Measurements from ENCODE around the gene CALD1. TPM values are rescaled to one million over a fixed set of nuclear protein-coding genes. Genes with fewer than 3 reads are reported as not detected.

The CALD1 gene
- total RNA-seq, 1 donor from 2014 or later = 61.8 TPM

DNA sequence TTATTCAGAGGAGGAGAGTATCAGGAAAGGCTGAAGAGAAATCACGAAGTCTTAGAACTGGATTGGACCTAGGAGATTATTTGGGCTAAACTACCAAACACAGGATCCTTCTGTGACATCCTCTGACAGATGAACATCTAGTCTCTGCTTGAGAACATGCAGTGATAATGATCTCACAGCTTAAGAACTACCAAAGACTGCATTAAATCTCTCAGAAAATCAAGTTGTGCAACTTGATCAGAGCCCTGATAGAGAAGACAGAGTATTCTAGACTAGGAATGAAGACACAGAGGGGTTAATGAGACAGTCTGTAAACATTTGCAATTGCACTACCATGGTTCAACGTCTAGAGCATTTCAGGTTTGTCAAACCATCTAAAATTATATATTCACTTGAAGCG lies 169.7 kb downstream of the CALD1 start:
- no peak overlapping the region for H3K27ac Mint-ChIP-seq (ENCODE audit: unreplicated experiment)
- no peak overlapping the region for H3K4me3 Mint-ChIP-seq (ENCODE audit: unreplicated experiment)
- H3K36me3 Mint-ChIP-seq (ENCODE audit: unreplicated experiment) = peaks cover 9% of the 10 kb centered on the region
- no peaks in the 10 kb centered on the region for H3K4me1 Mint-ChIP-seq (ENCODE audit: low read depth, unreplicated experiment)
- no peaks in the 10 kb centered on the region for H3K27me3 Mint-ChIP-seq (ENCODE audit: unreplicated experiment)
- DNase-seq = no peak
- TF ChIP-seq, protein P1, sequence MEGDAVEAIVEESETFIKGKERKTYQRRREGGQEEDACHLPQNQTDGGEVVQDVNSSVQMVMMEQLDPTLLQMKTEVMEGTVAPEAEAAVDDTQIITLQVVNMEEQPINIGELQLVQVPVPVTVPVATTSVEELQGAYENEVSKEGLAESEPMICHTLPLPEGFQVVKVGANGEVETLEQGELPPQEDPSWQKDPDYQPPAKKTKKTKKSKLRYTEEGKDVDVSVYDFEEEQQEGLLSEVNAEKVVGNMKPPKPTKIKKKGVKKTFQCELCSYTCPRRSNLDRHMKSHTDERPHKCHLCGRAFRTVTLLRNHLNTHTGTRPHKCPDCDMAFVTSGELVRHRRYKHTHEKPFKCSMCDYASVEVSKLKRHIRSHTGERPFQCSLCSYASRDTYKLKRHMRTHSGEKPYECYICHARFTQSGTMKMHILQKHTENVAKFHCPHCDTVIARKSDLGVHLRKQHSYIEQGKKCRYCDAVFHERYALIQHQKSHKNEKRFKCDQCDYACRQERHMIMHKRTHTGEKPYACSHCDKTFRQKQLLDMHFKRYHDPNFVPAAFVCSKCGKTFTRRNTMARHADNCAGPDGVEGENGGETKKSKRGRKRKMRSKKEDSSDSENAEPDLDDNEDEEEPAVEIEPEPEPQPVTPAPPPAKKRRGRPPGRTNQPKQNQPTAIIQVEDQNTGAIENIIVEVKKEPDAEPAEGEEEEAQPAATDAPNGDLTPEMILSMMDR (IDR thresholded peaks at IDR 0.05; ENCODE audit: partially characterized antibody, unreplicated experiment) = no peak
- H3K9me3 Mint-ChIP-seq (ENCODE audit: unreplicated experiment) = no peaks in the 10 kb centered on the region

DNA sequence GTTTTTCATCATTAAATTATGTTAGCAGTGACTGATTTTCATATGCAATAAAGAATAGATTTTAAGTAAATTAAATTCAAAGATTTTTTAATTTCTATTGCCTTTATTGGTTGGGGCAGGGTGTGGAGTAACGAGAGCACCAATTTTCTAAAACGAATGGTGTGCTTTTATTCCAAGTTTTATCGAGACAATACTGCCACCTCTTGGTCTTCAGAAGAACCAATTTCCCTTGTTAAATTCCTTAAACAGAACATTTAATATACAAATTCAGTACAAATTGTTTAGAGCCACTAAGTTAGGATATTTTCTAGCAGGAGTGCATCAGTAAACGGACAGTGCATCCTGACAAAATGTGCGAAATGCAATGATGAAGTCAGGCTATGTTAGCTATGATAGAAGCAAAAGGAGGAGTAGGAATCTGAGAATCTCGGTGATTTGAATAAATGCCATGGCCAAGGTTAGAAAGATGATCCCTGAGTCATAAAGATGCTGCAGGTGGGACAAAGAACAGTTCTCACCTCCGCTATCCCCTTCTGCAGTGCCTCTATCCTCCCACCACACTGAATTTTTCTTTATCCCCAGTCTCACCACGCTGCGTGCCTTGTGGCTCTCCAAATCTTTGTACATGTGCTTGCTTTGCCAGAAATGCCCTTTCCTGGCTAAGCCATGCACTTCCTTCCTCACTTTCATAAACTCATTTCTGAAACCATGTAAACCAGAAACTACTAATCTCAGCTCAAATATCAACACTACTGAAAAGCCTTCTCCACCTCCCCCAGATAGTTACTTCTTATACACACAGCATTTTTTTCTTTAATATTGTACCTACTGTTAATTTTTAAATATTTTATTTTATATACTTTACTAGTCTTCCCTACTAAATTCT lies 175.0 kb downstream of the CALD1 start:
- Mint-ChIP-seq H3K9me3 (ENCODE audit: unreplicated experiment) (no peaks in the 10 kb centered on the region), H3K36me3 (ENCODE audit: unreplicated experiment) (peaks cover 9% of the 10 kb centered on the region), H3K4me1 (ENCODE audit: low read depth, unreplicated experiment) (no peaks in the 10 kb centered on the region), H3K27me3 (ENCODE audit: unreplicated experiment) (peaks cover 2% of the 10 kb centered on the region), H3K4me3 (ENCODE audit: unreplicated experiment) (no peak overlapping the region), H3K27ac (ENCODE audit: unreplicated experiment) (no peak overlapping the region)
- DNase-seq = no peak
- TF ChIP-seq, protein P1 (IDR thresholded peaks at IDR 0.05; ENCODE audit: partially characterized antibody, unreplicated experiment) = peak; percentile 48

DNA sequence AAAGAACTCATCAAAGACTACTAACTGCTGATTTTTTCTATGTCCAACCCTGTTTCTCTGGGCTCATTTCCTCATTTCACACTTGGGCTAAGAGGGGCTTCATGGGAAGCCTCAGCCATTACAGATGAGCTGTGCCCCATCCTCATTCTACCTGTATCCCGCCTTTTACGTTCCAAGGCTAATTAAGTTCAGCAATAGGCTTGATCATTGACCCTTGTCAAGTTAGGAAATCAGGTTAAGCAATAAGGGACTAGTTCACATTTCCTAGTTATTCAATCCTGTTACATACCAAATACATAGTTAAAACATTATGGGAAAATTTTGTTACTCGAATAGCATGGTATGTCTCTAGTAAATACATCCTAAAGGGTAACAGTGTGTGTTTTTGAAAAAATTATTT lies 177.6 kb downstream of the CALD1 start:
- H3K4me1 Mint-ChIP-seq (ENCODE audit: low read depth, unreplicated experiment) = no peaks in the 10 kb centered on the region
- peaks cover 4% of the 10 kb centered on the region for H3K36me3 Mint-ChIP-seq (ENCODE audit: unreplicated experiment)
- TF ChIP-seq, protein P1 (IDR thresholded peaks at IDR 0.05; ENCODE audit: partially characterized antibody, unreplicated experiment) = no peak
- H3K27me3 Mint-ChIP-seq (ENCODE audit: unreplicated experiment) = peaks cover 2% of the 10 kb centered on the region
- no peak overlapping the region for H3K27ac Mint-ChIP-seq (ENCODE audit: unreplicated experiment)
- DNase-seq = no peak
- H3K9me3 Mint-ChIP-seq (ENCODE audit: unreplicated experiment) = no peaks in the 10 kb centered on the region
- H3K4me3 Mint-ChIP-seq (ENCODE audit: unreplicated experiment) = no peak overlapping the region

DNA sequence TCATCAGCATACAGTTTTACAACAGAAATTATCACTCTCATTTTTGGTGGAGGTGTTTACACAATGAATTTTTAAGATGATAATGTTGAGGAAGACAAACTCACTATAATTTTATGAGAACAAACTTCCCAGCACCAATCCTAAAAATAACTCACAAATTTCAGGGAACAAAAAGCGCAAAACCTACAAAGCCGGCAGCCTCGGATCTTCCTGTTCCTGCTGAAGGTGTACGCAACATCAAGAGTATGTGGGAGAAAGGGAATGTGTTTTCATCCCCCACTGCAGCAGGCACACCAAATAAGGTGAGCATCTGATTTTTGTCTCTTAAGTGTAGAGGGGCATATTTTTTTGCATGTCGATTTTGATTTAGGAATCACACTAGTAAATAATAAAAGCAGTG lies 180.4 kb downstream of the CALD1 start:
- no peak overlapping the region for H3K27ac Mint-ChIP-seq (ENCODE audit: unreplicated experiment)
- TF ChIP-seq, protein P1 (IDR thresholded peaks at IDR 0.05; ENCODE audit: partially characterized antibody, unreplicated experiment) = no peak
- no peaks in the 10 kb centered on the region for H3K9me3 Mint-ChIP-seq (ENCODE audit: unreplicated experiment)
- H3K4me1 Mint-ChIP-seq (ENCODE audit: low read depth, unreplicated experiment) = no peaks in the 10 kb centered on the region
- peaks cover 4% of the 10 kb centered on the region for H3K36me3 Mint-ChIP-seq (ENCODE audit: unreplicated experiment)
- H3K27me3 Mint-ChIP-seq (ENCODE audit: unreplicated experiment) = peaks cover 2% of the 10 kb centered on the region
- no peak for DNase-seq
- no peak overlapping the region for H3K4me3 Mint-ChIP-seq (ENCODE audit: unreplicated experiment)

DNA sequence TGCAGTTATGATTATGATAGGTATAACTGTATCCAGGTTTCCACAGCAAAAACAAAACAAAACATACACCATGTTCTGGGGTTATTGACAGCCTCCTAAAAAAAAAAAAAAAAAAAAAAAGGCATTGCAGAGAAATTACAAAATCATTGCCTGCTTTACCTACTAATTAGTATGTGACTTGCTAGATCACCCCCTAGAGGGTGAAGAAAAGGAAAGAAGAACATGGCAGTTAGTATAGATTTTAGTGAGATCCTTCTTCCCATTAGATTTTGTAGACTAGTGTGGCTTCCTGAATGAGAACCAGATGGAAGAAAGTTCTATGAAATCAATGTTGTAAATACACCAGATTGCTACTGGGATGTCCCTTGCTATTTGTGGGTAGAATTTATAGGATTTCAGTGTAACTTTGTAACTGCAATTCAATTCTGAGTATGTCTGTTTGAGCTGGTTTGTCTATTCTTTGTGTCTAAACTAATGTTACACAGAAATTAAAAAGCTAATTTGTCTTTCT lies 182.9 kb downstream of the CALD1 start:
- no peak overlapping the region for H3K4me3 Mint-ChIP-seq (ENCODE audit: unreplicated experiment)
- H3K4me1 Mint-ChIP-seq (ENCODE audit: low read depth, unreplicated experiment) = no peaks in the 10 kb centered on the region
- DNase-seq = no peak
- TF ChIP-seq, protein P1 (IDR thresholded peaks at IDR 0.05; ENCODE audit: partially characterized antibody, unreplicated experiment) = no peak
- peaks cover 4% of the 10 kb centered on the region for H3K36me3 Mint-ChIP-seq (ENCODE audit: unreplicated experiment)
- peaks cover 2% of the 10 kb centered on the region for H3K27me3 Mint-ChIP-seq (ENCODE audit: unreplicated experiment)
- H3K9me3 Mint-ChIP-seq (ENCODE audit: unreplicated experiment) = no peaks in the 10 kb centered on the region
- no peak overlapping the region for H3K27ac Mint-ChIP-seq (ENCODE audit: unreplicated experiment)

Data from glutamatergic neuron (in vitro differentiated cells).